ENCODE measurements around the gene NFIC.

DNA sequence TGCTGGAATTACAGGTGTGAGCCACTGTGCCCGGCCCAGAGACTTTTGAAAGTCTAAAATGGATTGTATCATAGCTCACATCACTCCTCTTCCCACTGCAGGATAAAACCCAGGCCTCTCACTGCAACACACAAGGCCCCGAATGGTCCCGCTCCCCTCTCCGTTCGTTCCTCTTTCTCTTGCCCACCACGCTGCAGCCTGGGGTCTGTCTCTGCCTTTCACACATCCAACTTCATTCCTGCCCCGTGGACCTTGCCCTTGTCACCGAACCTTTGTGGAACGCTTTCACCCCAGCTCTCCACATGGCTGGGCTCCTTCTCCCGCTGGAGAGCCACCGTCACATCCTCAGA is 42.6 kb downstream of the NFIC start:
- TF ChIP-seq, protein P1, sequence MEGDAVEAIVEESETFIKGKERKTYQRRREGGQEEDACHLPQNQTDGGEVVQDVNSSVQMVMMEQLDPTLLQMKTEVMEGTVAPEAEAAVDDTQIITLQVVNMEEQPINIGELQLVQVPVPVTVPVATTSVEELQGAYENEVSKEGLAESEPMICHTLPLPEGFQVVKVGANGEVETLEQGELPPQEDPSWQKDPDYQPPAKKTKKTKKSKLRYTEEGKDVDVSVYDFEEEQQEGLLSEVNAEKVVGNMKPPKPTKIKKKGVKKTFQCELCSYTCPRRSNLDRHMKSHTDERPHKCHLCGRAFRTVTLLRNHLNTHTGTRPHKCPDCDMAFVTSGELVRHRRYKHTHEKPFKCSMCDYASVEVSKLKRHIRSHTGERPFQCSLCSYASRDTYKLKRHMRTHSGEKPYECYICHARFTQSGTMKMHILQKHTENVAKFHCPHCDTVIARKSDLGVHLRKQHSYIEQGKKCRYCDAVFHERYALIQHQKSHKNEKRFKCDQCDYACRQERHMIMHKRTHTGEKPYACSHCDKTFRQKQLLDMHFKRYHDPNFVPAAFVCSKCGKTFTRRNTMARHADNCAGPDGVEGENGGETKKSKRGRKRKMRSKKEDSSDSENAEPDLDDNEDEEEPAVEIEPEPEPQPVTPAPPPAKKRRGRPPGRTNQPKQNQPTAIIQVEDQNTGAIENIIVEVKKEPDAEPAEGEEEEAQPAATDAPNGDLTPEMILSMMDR (IDR thresholded peaks at IDR 0.05; ENCODE audit: low read depth, low read length, missing input control), result no peak
- no peak for TF ChIP-seq RAD21 (IDR thresholded peaks at IDR 0.05)
